ENCODE results near the gene NDUFS6. TPM values are rescaled to one million over a fixed set of nuclear protein-coding genes. Genes with fewer than 3 reads are reported as not detected.
A peak's percentile ranks its signal among the peaks of the same experiment; 100 is the strongest.
"Not testable (repeated sequence)": the region's sequence is repeated elsewhere in the genome, so short reads cannot be mapped to it uniquely, and the experiment has no call there.

NDUFS6 gene
- total RNA-seq, 1 experiment from 2014 or later = 159 TPM

DNA sequence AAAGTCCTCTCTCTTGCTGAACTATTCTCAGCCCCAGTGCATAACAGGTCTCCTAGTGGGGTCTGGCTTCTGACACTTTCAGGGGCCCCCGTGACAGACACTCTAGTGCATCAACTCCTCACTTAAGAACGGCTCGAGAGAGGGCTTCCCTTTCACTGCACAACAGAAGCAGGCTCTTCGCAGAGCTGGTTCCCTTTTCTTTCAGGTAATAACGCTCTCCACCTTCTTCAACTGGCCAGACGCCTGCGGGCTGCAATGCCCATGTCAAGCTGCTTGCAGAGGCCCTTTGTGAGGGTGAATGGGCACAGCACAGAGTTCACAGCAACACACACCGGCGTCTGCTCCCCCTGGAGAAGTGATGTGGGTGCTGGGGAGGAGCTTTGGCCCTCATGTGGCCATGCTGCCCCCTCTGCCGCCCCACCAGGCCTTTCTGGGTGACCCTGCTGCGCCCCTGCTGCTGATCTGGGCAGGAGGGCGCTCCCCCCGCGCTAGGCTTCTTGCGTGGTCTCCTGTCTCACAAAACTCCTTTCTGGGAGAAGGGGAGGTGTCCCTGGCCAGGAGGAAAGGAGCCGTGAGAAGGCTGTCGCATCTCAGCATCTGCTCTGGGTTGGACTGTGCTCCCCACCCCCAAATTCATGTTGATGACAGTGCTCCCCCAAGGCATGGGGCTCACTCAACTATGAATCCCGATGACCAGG is 4.0 kb upstream of the NDUFS6 start:
- DNase-seq (ENCODE audit: low read depth) = no peak

DNA sequence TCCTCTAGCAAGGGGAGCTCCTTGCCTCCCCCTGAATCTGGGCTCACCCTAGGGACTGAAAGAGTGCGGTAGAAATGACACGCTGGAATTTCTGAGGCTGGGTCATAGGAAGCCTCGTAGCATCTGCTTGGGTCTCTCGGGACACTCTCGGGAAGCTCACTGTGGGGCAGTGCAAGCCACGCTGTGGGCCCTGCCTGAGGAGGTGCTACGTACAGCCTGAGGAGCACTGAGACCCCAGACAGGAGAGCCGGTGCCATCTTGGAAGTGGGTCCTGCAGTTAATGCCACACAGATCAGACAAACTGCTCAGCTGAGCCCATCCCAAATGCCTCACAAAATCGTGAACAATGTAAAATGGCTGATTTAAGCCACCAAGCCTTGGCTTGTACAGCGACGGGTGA is 3.4 kb upstream of the NDUFS6 start:
- DNase-seq (ENCODE audit: low read depth) = no peak

DNA sequence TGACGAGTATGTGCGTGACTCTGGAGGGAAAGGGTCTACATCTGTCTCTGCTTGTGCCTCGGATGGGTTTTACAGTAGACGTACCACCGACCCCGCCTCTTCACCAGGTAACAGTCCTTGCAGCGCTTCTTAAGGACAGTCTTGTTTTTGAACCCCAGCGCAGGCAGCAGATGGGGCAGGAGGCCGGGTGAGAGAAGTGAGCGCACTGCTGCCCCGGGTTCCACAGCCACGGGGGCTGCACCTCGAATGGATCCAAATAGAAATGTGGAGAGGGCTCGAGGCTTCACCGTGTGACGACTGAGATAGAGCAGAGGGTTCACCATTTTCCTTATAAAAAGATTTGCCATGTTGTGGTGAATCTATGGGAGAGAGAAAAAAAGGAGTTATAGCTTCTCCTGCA is 2.6 kb upstream of the NDUFS6 start:
- not testable (repeated sequence) for DNase-seq (ENCODE audit: low read depth)

DNA sequence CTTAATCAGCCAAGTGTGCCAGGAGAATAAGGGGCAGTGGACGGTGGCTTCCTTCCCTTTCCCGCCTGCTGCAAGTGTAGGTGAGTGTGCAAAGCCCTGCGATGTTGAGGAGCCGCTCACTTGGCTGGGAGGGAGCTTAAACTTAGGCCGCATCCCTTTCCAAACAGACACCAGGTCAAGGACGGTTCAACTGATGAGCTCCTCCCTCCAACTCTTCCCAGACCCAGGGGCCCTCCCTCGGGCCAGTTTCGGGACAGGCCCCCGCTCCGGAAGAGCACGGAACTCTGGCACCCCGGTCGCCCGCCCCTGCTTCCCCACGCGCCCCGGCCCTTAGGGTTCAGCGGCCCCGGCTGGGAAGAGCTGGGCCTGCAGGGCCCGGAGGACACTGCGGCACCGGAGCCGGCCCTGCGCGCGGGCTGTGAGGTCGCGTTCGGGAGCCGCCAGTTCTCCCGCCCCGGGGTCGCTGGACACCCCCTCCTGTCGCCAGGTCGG is 2.1 kb upstream of the NDUFS6 start:
- peak; percentile 32 for DNase-seq (ENCODE audit: low read depth)

DNA sequence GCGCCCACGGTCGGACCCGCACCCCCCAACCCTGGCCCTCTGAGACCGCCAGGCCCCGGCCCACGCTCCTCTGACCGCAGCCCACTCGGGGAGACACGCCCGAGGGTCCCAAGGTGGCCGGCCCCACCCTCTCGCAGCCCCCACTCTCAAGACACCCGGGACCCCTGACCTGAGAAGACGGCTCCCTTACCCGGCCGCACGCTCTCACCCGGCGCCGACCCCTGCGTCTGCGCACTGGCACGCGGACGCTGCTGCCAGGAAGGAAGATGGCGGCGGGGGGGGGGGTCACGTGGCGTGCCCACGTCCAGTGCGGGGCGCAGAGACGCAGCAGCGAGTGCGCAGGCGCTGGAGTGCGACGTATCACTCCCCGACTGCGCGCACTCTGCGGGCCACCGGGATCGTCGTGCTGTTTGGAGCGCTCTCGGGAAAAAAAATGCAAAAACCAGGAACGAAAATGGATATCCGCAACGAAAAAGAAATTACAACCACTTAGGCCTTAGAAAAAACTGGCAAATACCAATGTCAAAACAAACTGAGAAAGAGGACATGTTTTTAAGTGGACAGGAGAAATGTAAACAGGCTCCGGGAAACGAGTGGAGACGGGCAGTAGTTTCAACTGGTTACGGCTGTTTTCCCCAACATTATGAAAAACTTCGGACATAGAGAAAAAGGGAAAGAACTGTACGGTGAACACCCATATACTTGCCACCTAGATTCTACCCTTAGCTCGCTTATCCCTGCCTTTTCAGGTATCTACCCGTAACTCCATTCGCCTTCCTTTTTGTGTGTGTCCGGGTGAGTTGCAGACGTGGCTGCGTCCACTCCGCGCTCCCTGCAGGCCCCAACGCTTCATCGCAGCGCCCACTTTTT is 1.4 kb upstream of the NDUFS6 start, which contains the start of gene MRPL36:
Gene MRPL36, minus strand, starts transcription at position 236 of the 870 bp plus-strand sequence. CDS start 902 bp downstream, outside the sequence.
- peak; percentile 91 for DNase-seq (ENCODE audit: low read depth)

DNA sequence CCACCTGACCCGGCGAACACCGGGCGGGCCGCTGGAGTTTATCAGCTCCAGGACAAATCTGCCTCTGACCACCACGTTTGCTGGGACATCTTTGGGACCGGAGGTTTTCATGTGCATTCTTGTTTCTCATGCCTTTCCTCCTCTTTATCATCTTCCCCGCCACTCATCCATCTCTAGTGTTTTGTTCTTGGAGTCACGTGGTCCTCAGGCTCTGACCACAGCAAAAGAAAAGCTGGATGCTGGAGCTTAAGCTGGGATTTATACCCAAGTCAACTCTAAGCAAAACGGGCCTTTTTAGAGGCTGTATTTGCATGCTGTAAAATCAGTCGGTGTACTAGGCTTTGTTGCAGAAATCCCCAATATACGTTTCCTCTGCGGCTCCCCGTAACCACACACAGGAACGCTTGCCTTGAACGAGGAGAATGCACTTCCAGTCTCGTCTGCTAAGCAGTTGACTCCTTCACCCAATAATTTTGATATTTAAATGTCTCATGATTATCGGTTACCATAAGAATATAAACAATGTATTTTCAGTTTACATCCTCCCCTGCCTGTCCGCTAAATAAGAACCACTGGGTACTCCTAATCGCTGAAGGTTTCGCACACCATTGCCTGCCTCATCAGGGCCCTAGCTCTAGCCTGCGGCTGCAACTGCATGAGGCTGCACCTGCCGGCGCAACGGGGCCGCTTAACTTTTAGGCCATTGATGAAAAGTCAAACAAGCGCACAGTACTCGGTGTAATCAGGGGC is 560 bp upstream of the NDUFS6 start:
- DNase-seq (ENCODE audit: low read depth) = peak; percentile 56

DNA sequence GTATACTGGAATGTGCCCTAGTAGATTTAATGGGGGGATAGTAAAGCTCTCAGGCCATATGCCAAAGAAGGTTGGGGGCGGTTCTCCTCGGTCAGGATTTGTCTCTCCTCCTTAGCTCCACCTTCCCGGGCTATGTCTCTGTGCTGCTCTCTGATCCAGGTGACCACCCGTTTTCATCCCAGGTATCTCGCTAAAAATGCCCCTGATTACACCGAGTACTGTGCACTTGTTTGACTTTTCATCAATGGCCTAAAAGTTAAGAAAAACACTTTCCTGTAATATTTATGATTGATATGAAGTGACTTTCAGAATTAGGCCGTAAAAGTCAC is 724 bp downstream of the NDUFS6 start:
- peak; percentile 19 for DNase-seq (ENCODE audit: low read depth)

DNA sequence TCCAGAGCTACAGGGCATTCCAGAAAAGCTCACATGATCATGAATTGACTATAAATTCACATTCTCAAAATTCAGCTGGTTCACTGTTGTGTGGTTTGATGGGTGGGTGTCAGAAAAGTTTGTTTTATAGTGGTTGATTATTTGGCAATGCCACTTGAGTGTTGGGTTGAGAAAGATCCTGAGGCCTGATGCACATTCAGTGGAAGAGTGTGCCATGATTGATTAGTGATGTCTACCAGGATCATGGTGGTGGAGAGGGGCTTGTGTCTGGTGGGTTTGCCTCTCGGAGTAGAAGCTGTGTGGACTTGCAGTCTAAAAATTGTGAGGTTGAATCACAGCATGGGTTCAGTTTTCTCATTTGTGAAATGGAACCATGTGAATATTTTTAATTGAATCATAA is 2.0 kb downstream of the NDUFS6 start:
- DNase-seq (ENCODE audit: low read depth) = no peak

DNA sequence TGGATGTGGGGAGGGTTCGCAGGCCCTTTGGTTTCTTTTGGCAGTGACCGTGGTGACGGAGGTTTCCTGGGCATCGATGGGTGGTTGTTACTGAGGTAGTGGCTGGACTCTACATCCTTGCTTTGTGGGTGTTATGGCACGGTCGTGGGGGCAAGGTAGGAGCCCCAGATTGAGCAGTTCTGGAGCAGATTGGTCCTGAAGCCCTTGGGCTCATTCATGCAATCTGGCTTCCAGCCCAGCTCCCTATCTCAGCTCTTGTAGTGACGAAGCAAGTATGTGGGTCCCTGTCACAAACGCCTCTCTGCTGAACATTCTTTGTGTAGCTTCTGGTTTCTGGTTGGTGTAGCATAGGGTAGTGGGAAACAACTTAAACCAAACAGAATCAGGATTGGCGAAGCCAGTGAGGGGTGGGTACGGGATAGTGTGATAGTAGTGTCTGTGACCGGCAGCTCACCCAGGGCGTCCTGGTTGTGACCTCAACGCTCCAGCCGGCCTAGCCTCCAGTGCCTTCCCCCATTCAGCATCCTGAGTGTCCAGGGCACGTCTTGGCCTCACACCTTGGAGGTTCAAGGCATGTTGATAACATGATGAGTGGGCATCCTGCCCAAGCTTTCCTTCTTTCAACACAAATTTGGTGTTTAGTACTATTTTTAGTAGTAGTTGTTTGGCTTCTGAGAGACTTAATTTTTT is 2.9 kb downstream of the NDUFS6 start:
- DNase-seq (ENCODE audit: low read depth) = no peak

DNA sequence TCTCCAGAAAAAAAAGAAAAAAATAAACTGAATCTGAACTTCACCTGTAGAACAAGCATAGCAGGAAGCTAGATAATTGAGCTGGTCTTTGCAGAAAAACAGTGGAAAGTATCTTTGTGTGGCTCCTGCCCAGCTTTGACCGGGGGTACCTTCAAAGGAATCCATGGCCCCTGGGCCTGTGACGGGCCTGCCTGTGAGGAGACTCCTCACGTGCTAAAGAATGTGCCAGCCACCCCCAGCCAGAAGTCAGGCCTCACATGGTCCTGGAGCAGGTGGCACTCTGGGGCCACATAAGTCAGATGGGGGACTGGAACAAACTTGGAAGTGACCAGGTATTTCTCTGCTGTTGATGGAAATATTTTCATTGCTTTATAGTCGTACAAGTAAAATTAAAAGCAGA is 4.1 kb downstream of the NDUFS6 start:
- no peak for DNase-seq (ENCODE audit: low read depth)

DNA sequence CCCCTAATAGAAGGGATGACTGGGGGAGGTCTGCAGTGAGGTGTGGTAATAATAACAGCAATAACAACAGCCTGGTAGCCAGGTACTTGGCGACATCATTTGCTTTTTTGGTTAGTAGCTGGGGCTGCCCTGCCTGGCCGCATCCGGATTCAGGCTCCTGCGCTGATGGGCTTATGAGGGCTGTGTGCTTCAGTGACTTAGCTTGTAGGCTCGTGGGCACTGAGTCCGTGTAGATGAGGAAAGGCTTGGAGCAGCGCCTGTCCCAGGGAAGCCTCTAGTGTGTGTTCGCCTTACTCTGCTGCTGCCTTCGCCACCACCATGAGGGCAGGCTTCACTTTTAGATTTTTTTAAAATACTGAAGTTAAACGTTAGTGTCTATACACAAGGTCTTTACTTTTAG is 4.5 kb downstream of the NDUFS6 start:
- DNase-seq (ENCODE audit: low read depth) = no peak

DNA sequence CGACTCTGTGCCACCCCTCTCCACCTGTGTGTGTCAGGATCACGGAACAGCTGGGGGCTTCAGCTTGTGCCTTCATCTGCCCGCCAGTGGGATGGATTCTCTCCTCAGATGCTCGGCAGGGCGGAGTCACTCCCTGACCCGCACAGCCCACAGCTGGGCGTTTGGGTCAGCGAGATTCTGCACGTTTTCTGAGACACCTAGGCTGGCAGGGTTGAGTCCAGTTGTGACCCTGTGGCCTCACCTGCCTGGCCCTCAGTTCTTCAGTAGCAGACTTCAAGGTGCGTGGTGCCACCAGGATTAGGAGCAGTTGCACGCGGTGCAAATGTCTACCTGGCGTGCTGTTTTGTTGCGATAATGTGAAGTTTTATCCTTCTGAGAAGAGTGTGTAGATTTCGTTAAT is 5.0 kb downstream of the NDUFS6 start:
- DNase-seq (ENCODE audit: low read depth) = no peak

DNA sequence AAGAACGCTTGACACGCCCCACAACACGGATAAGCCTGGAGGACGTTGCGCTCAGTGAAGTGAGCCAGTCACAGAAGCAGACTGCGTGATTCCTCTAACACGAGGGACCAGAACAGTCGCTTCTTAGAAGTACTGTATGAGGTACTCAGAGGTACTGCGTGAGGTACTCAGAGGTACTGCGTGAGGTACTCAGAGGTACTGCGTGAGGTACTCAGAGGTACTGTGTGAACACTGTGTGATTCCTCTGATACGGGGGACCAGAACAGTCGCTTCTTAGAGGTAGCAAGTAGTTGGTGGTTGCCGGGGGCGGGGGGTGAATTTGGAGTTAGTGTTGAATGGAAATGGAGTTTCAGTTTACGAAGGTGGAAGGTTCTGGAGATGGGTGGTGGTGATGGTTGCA is 5.8 kb downstream of the NDUFS6 start:
- DNase-seq (ENCODE audit: low read depth) = no peak

DNA sequence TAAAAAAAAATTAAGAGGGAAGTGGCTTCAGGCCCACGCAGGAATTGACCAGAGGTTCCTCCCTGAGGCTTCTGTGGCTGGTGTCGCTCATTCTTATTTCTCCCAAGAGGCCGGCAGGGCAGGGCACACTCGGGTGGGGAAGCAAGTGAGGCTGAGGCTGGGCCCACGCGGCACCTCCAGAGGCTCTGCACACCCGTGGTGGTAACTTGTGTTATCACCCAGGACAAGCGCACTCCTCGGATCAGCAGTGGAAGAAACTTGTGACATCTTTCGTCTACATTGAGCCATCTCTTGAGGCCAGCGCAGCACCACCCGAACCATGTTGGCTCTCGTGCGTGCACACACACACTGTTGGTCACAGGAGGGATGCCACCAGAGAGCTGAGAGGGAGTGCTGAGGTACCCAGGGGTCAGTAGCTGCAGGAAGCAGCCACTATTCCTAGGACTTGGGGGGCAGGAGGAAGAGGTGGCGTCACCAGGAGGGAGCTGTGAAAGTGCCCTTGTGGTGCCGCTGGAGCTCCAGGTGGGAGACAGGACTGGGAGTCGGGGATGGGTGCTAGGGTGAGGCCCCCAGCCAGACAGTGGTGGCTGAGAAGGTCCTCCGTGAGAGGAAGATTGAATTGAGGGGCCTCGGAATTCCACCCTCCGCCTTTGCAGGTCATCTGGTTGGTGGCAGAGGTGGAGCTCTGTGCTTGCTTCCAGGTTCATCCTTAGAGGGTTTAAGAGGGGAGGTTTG is 6.4 kb downstream of the NDUFS6 start:
- no peak for DNase-seq (ENCODE audit: low read depth)

DNA sequence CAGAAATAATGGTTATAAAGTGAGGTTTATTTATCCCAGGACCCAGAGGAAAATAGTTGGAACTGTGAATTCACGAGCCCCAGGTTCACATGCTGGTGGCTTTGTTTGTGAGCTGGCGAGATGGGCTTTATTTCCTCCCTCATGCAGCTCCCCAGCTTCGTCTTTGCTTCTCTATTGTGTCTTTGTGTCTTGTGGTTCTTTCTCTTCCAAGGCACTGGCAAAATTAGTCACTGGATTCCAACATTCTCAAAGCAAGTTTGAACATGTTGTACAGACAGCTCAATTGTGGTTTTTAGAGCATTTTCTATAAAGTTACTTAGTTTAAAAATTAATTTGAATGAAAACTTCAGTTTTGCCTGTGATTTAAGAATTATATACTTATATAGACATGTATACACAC is 7.2 kb downstream of the NDUFS6 start:
- DNase-seq (ENCODE audit: low read depth) = peak; percentile 9

DNA sequence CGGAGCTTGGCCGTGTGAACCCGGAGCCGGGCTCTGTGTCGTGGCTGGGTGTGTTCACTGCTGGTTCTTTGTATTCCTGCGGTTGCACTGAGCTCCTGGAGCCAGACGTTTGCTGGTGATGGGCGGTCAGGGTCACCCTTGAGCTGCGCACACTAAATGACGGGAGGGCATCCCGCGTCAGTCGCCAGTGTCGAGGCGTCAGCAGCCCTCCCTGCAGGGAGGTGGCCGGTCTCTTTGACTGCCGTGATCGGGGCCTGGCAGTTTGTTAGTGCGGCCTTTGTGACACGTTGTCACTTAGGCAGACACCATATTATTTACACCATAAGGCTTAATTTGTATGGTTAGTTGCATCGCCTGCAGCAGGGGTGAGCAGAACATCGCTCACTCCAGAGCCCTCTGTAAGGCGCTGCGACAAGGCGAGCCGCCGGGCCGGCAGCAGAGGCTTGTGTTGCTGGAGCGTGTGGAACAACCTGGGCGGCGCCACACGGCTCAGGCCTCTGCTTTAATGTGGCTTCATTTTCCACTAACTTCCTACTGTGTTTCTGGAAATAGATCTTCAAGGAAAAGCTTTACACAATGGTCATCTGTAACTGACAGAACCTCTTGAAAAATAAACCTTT is 8.3 kb downstream of the NDUFS6 start:
- no peak for DNase-seq (ENCODE audit: low read depth)

DNA sequence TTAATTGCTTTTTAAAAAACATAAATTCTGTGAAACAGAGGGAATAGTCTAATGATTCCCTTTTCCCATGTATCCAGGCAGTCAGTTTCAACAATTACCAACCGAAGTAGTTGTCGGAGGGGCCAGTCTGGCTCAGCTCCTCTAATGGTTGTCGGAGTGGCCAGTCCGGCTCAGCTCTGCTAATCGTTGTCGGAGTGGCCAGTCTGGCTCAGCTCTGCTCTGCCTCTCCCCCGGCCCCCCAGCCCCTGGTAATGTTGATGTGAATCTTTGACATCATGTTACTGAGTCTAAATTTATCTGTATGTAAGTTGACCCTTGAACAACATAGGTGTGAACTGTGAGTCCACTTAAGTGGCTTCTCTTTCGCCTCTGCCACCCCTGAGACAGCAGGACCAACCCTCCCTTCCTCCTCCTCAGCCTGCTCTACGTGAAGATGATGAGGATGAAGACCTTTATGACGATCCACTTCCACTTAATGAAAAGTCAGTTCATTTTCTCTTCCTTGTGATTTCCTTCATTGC is 9.4 kb downstream of the NDUFS6 start:
- no peak for DNase-seq (ENCODE audit: low read depth)

DNA sequence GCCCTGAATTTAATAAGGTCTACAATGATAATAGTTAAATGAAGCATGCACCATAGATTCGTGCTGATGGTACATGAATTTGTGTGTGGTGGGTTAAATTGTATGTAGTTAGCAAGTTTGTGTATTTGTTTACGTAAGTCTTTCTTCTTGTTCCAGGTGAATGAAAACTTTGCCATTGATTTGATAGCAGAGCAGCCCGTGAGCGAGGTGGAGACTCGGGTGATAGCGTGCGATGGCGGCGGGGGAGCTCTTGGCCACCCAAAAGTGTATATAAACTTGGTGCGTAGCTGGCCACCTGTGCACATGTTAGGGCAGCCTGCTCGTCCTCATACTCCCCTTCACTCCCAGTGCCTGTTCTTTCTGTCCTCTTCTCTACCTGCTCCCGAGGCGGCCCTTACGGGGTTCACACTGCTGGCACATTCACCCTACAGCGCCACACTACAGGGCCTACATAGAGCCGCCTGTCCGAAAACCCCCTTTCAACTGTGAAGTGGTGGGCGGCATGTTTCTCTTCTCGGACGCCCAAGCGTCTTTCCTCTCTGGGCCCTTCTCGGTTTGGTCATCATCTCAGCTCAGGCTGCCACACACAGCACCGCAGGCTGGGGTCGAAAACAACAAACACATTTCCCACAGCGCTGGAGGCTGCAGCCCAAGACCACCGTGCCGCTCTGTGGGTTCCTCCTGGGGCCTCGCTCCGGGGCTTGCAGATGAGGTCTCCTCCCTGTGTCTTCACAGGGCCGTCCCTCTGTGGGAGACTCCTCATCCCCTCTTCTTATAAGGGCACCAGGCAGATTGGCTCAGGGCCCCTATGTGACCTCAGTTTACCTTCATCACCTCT is 13.2 kb downstream of the NDUFS6 start:
- no peak for DNase-seq (ENCODE audit: low read depth)

DNA sequence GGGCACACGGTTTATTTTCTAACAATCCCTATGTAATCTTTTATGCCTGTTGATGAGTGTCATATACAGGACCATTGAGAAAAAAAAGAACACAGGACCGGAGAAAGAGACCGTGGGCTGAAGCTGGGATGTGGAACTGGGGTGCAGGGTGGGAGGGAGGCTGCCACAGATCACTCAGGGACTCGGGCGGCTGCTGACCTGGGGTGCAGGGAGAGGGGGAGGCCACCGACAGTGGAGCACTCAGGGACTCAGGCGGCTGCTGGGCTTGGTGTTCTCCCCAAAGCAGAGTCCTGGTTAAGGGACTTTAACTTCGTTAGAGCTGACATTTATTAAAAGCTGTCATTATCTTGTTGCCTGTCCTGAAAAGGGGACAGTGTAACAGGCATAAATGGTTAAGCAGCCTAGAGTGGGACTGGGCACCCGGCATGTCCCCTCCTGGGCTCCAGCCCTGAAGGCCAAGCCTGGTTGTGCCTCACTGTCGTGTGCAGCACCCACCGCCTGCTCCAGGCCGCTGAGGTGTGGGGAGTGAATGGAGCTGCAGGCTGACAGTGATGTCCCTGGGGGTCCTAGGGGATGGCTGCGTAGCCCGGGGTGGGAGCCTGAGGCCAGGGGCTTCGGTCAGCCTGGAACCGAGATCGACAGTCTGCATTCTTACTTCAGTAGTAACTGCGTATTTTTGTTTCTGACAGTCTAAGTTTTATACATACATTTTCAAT is 14.0 kb downstream of the NDUFS6 start:
- DNase-seq (ENCODE audit: low read depth) = no peak

Measured in M059J (cell line).